HEK293 (cell line): ENCODE results near the gene ZFYVE28.
A peak's percentile ranks its signal among the peaks of the same experiment; 100 is the strongest.

Experiments used
- CTCF ChIA-PET: fragments of 350-600 bp; formaldehyde crosslinking; extraction: SDS; loops from one replicate; lab custom pipeline; 2021; ENCODE audit warnings: antibody characterized with exemption; lab: Yijun Ruan, JAX
- POLR2A ChIA-PET: fragments of 300-600 bp; formaldehyde crosslinking; extraction: SDS; loops from one replicate; lab custom pipeline; 2020; ENCODE audit warnings: antibody characterized with exemption, inconsistent platforms; lab: Yijun Ruan, JAX
- H3K27ac ChIP-seq: fragments of 200-500 bp; sonication (Bioruptor generic); 2 replicates; pipeline ENCODE4 v1.5.1; 2014; ENCODE audit warnings: low read depth, low read length, control low read depth, inconsistent platforms; ENCODE audit errors: extremely low read depth
- H3K36me3 ChIP-seq, 2 experiments: fragments of 200-500 bp in 1 of 2; sonication (Bioruptor generic) in 1 of 2; 1 replicate in 1 of 2; 2 replicates in 1 of 2; pipeline ENCODE4 v1.5.1; 2014 to 2017; ENCODE audit warnings: inconsistent platforms in 2 of 2, low read length in 2 of 2; ENCODE audit not compliant: control insufficient read depth in 2 of 2, insufficient read depth in 1 of 2
- H3K4me1 ChIP-seq: fragments of 200-500 bp; sonication (Bioruptor generic); 2 replicates; pipeline ENCODE4 v1.5.1; 2014; ENCODE audit warnings: mild to moderate bottlenecking, low read length, inconsistent platforms; ENCODE audit not compliant: control insufficient read depth, insufficient read depth
- H3K4me3 ChIP-seq: 2 replicates; pipeline ENCODE4 v1.5.1; 2011; ENCODE audit warnings: low read depth, mild to moderate bottlenecking, control low read depth, low read length, moderate library complexity
- H3K9me3 ChIP-seq: fragments of 200-500 bp; sonication (Bioruptor generic); 2 replicates; pipeline ENCODE4 v1.5.1; 2014; ENCODE audit warnings: low read depth, low read length, inconsistent platforms; ENCODE audit not compliant: control insufficient read depth, insufficient read depth
- IKZF3 ChIP-seq: fragments of 450-650 bp; IDR thresholded peaks from 2 replicates; pipeline ENCODE4 v1.5.0; 2018; ENCODE audit warnings: missing biosample characterization, mild to moderate bottlenecking, missing genetic modification characterization, moderate library complexity
- KLF8 ChIP-seq: fragments of 450-650 bp; formaldehyde crosslinking; IDR thresholded peaks from 2 replicates; pipeline ENCODE4 v1.5.1; 2016; ENCODE audit warnings: missing biosample characterization, missing genetic modification characterization
- TRIM28 ChIP-seq: IDR thresholded peaks from 2 replicates; pipeline ENCODE4 v1.6.1; 2011; ENCODE audit warnings: low read length, control low read depth, borderline replicate concordance
- ZFP3 ChIP-seq: fragments of 450-650 bp; formaldehyde crosslinking; IDR thresholded peaks from 2 replicates; pipeline ENCODE4 v1.5.1; 2016; ENCODE audit warnings: low read depth, missing biosample characterization, missing genetic modification characterization
- ZNF121 ChIP-seq: fragments of 450-650 bp; formaldehyde crosslinking; IDR thresholded peaks from 2 replicates; pipeline ENCODE4 v1.5.1; 2016; ENCODE audit warnings: missing biosample characterization, missing genetic modification characterization
- ZNF138 ChIP-seq: fragments of 450-650 bp; formaldehyde crosslinking; IDR thresholded peaks from 2 replicates; pipeline ENCODE4 v1.5.1; 2016; ENCODE audit warnings: missing biosample characterization, missing genetic modification characterization, borderline replicate concordance
- ZNF184 ChIP-seq: fragments of 450-650 bp; IDR thresholded peaks from 2 replicates; pipeline ENCODE4 v1.5.1; 2018; ENCODE audit warnings: missing biosample characterization, mild to moderate bottlenecking, missing genetic modification characterization
- ZNF2 ChIP-seq: fragments of 450-650 bp; formaldehyde crosslinking; IDR thresholded peaks from 2 replicates; pipeline ENCODE4 v1.5.1; 2016; ENCODE audit warnings: missing biosample characterization, missing genetic modification characterization
- ZNF221 ChIP-seq: fragments of 450-650 bp; formaldehyde crosslinking; IDR thresholded peaks from 2 replicates; pipeline ENCODE4 v1.5.1; 2017; ENCODE audit warnings: missing biosample characterization, missing genetic modification characterization, borderline replicate concordance
- ZNF529 ChIP-seq: fragments of 450-650 bp; formaldehyde crosslinking; IDR thresholded peaks from 2 replicates; pipeline ENCODE4 v1.5.1; 2017; ENCODE audit warnings: missing genetic modification characterization, missing biosample characterization; ENCODE audit not compliant: insufficient replicate concordance
- ZNF530 ChIP-seq: fragments of 450-650 bp; formaldehyde crosslinking; IDR thresholded peaks from 2 replicates; pipeline ENCODE4 v1.5.1; 2016; ENCODE audit warnings: low read depth, missing biosample characterization, missing genetic modification characterization
- ZNF624 ChIP-seq: fragments of 450-650 bp; formaldehyde crosslinking; IDR thresholded peaks from 2 replicates; pipeline ENCODE4 v1.5.1; 2017; ENCODE audit warnings: missing biosample characterization, missing genetic modification characterization
- ZNF785 ChIP-seq: fragments of 450-650 bp; formaldehyde crosslinking; IDR thresholded peaks from 2 replicates; pipeline ENCODE4 v1.5.1; 2016; ENCODE audit warnings: missing biosample characterization, missing genetic modification characterization
- ZSCAN30 ChIP-seq: fragments of 450-650 bp; IDR thresholded peaks from 2 replicates; pipeline ENCODE4 v1.5.1; 2018; ENCODE audit warnings: missing biosample characterization, mild to moderate bottlenecking, missing genetic modification characterization, moderate library complexity
- TF ChIP-seq, protein P1 (sequence below): fragments of 450-650 bp; formaldehyde crosslinking; IDR thresholded peaks from 2 replicates; pipeline ENCODE4 v1.5.1; 2016; ENCODE audit warnings: missing biosample characterization, missing genetic modification characterization
- TF ChIP-seq, protein P2 (sequence below): fragments of 450-650 bp; formaldehyde crosslinking; IDR thresholded peaks from 2 replicates; pipeline ENCODE4 v1.5.1; 2016; ENCODE audit warnings: missing biosample characterization, missing genetic modification characterization
- TF ChIP-seq, protein P3 (sequence below): fragments of 450-650 bp; formaldehyde crosslinking; IDR thresholded peaks from 2 replicates; pipeline ENCODE4 v1.5.1; 2016; ENCODE audit warnings: missing biosample characterization, missing genetic modification characterization
- TF ChIP-seq, protein P4 (sequence below): fragments of 450-650 bp; formaldehyde crosslinking; IDR thresholded peaks from 2 replicates; pipeline ENCODE4 v1.5.1; 2016; ENCODE audit warnings: missing biosample characterization, missing genetic modification characterization

The ZFYVE28 gene

DNA sequence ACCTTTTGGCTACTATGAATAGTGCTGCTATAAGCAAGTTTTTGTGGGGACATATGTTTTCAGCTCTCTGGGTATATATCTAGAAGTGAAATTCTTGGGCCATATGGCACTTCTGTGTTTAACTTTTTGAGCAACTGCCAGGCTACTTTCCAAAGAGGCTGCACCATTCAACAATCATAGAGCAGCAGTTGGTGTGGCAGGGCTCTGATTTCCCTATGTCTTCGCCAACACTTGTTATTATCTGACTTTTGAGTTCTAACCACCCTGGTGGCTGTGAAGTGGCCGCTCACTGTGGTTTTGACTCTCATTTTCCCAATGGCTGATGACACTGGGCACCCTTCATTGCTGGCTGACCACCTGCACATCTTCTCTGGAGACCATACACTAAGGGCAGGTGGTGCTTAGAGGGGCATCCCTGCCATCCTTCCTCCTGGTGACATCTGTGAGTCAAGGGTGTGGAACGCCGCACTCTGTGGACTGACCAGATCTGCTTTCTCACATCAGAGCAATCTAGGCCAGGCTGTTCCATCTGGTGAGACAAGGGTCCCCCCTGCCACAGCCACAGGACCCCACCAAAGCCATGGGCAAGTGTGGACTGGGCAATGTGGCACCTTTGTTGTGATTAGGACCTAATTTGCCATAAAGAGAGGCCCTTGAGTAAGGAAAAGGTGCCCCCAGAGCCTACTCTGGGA, 49.6 kb downstream of the ZFYVE28 start:
- POLR2A ChIA-PET = interaction anchor here (0.7 kb wide), 1 partner anchor 12 kb away, joined by 7 read pairs; no protein-coding TSS in a partner anchor
- CTCF ChIA-PET = no interaction called here
- H3K36me3 ChIP-seq = no peaks in the 10 kb centered on the region
- TF ChIP-seq ZSCAN30 (no peak), ZNF184 (tag by site-specific recombination) (peak; percentile 100), ZNF624 (tag by site-specific recombination) (no peak), KLF8 (tag by site-specific recombination) (no peak), ZNF121 (tag by site-specific recombination) (no peak), ZNF529 (tag by site-specific recombination) (no peak), IKZF3 (tag by site-specific recombination) (no peak), TRIM28 (peak; percentile 15; the same call in 1 of the 2 replicates)
- TF ChIP-seq, protein P1, sequence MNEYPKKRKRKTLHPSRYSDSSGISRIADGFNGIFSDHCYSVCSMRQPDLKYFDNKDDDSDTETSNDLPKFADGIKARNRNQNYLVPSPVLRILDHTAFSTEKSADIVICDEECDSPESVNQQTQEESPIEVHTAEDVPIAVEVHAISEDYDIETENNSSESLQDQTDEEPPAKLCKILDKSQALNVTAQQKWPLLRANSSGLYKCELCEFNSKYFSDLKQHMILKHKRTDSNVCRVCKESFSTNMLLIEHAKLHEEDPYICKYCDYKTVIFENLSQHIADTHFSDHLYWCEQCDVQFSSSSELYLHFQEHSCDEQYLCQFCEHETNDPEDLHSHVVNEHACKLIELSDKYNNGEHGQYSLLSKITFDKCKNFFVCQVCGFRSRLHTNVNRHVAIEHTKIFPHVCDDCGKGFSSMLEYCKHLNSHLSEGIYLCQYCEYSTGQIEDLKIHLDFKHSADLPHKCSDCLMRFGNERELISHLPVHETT = no peak
- TF ChIP-seq, protein P2, sequence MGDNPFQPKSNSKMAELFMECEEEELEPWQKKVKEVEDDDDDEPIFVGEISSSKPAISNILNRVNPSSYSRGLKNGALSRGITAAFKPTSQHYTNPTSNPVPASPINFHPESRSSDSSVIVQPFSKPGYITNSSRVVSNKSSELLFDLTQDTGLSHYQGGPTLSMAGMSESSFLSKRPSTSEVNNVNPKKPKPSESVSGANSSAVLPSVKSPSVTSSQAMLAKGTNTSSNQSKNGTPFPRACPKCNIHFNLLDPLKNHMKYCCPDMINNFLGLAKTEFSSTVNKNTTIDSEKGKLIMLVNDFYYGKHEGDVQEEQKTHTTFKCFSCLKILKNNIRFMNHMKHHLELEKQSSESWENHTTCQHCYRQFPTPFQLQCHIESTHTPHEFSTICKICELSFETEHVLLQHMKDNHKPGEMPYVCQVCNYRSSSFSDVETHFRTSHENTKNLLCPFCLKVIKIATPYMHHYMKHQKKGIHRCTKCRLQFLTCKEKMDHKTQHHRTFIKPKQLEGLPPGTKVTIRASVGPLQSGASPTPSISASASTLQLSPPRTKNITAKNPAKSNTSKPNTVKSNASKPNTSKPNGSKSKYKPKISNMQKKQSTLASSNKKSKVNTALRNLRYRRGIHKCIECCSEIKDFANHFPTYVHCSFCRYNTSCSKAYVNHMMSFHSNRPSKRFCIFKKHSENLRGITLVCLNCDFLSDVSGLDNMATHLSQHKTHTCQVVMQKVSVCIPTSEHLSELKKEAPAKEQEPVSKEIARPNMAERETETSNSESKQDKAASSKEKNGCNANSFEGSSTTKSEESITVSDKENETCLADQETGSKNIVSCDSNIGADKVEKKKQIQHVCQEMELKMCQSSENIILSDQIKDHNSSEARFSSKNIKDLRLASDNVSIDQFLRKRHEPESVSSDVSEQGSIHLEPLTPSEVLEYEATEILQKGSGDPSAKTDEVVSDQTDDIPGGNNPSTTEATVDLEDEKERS (tag by site-specific recombination) = peak; percentile 77; the same call in 1 of the 2 replicates
- TF ChIP-seq, all 188 proteins: peak for 3
- Histone ChIP-seq H3K4me3 (no peak overlapping the region), H3K4me1 (no peaks in the 10 kb centered on the region), H3K9me3 (no peaks in the 10 kb centered on the region), H3K27ac (no peak overlapping the region)

DNA sequence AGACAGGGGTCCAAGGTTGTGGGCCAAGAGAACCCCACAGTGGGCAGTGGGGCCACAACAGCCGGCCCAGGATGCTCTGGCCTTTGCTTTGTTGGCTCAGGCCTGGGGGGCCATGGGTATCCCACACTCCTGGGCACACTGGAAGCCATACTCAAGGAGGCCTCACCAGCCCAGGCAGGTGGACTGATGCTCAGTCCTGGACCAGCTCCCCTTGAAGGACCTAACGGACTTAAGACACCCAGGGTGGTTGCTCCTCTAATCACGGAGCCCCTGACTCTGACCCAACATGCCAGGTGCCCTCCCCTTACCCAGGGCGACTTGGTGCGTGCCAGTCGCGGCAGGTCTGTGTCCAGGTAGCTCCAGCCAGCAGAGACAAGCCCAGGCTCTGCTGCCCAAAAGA, 50.8 kb downstream of the ZFYVE28 start:
- H3K9me3 ChIP-seq = no peaks in the 10 kb centered on the region
- ChIA-PET POLR2A (interaction anchor here (0.6 kb wide), 1 partner anchor 37 kb away, joined by 3 read pairs; no protein-coding TSS in a partner anchor), CTCF (no interaction called here)
- no peaks in the 10 kb centered on the region for H3K4me1 ChIP-seq
- no peaks in the 10 kb centered on the region for H3K36me3 ChIP-seq
- no peak overlapping the region for H3K27ac ChIP-seq
- H3K4me3 ChIP-seq = no peak overlapping the region
- TF ChIP-seq ZNF2 (tag by site-specific recombination) (no peak), ZNF530 (tag by site-specific recombination) (no peak), ZFP3 (tag by site-specific recombination) (no peak), ZNF221 (tag by site-specific recombination) (no peak), ZNF785 (no peak), ZNF138 (tag by site-specific recombination) (no peak)
- TF ChIP-seq, protein P3, sequence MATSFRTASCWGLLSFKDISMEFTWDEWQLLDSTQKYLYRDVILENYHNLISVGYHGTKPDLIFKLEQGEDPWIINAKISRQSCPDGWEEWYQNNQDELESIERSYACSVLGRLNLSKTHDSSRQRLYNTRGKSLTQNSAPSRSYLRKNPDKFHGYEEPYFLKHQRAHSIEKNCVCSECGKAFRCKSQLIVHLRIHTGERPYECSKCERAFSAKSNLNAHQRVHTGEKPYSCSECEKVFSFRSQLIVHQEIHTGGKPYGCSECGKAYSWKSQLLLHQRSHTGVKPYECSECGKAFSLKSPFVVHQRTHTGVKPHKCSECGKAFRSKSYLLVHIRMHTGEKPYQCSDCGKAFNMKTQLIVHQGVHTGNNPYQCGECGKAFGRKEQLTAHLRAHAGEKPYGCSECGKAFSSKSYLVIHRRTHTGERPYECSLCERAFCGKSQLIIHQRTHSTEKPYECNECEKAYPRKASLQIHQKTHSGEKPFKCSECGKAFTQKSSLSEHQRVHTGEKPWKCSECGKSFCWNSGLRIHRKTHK (tag by site-specific recombination) = no peak
- TF ChIP-seq, protein P4, sequence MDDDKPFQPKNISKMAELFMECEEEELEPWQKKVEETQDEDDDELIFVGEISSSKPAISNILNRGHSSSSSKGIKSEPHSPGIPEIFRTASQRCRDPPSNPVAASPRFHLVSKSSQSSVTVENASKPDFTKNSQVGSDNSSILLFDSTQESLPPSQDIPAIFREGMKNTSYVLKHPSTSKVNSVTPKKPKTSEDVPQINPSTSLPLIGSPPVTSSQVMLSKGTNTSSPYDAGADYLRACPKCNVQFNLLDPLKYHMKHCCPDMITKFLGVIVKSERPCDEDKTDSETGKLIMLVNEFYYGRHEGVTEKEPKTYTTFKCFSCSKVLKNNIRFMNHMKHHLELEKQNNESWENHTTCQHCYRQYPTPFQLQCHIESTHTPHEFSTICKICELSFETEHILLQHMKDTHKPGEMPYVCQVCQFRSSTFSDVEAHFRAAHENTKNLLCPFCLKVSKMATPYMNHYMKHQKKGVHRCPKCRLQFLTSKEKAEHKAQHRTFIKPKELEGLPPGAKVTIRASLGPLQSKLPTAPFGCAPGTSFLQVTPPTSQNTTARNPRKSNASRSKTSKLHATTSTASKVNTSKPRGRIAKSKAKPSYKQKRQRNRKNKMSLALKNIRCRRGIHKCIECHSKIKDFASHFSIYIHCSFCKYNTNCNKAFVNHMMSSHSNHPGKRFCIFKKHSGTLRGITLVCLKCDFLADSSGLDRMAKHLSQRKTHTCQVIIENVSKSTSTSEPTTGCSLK = no peak
- TF ChIP-seq, all 188 proteins: peak for 0
